AG10803 (cell line): ENCODE measurements around the gene SPATA12.

Source experiments
- DNase-seq: peaks from one replicate; pipeline ENCODE4 v3.0.0; 2010; ENCODE audit warnings: low read depth
- H3K4me3 ChIP-seq: 2 replicates; pipeline ENCODE4 v1.5.1; 2011; ENCODE audit warnings: mild to moderate bottlenecking, low read length, control low read depth
- TF ChIP-seq, protein P1 (sequence below): conservative IDR thresholded peaks from 2 replicates; pipeline ENCODE4 v1.5.1; 2011; ENCODE audit warnings: mild to moderate bottlenecking, low read length, control low read depth, inconsistent platforms

Gene SPATA12

DNA sequence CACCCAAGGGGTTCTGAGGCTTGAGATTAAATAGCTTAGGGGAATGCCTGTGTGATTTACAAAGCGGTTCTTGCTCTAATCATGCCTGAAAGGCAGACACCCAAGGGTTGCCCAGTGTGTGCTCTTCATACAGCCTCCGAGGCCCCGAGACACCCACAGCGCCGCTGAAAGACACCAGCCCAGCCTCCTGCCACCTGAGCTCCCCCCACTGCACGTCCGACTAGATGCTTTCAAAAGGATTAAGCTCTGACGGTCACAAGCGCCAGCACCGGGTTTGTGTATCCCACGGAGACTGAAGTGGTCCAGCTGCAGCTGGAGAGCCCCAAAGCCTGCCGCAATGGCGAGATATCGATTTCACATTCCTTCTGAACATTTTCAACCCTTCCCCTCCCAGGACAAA is 50.3 kb downstream of the SPATA12 start:
- TF ChIP-seq, protein P1, sequence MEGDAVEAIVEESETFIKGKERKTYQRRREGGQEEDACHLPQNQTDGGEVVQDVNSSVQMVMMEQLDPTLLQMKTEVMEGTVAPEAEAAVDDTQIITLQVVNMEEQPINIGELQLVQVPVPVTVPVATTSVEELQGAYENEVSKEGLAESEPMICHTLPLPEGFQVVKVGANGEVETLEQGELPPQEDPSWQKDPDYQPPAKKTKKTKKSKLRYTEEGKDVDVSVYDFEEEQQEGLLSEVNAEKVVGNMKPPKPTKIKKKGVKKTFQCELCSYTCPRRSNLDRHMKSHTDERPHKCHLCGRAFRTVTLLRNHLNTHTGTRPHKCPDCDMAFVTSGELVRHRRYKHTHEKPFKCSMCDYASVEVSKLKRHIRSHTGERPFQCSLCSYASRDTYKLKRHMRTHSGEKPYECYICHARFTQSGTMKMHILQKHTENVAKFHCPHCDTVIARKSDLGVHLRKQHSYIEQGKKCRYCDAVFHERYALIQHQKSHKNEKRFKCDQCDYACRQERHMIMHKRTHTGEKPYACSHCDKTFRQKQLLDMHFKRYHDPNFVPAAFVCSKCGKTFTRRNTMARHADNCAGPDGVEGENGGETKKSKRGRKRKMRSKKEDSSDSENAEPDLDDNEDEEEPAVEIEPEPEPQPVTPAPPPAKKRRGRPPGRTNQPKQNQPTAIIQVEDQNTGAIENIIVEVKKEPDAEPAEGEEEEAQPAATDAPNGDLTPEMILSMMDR, result no peak
- no peak for DNase-seq
- no peak overlapping the region for H3K4me3 ChIP-seq

GRCh38 chr3:57112206-57112605 is 51.7 kb downstream of the SPATA12 start:
- TF ChIP-seq, protein P1, result peak; percentile 21; the same call in 1 of the 2 replicates
- no peak for DNase-seq
- no peak overlapping the region for H3K4me3 ChIP-seq

DNA sequence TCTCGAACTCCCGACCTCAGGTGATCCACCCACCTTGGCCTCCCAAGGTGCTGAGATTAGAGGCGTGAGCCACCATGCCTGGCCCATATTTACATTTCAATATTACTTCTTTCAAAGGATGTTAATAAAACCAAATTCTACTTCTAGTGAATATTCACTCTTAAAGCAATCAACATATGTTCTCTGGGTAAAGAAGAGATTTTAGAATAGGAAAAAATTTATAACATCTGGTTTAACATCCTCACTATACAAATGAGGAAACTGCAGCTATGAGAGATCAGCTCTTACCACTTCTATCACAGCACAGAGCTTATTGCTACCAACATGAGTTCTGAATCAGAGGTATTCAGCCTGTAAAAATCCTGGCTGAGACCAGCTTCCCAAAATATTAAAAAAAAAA is 56.0 kb downstream of the SPATA12 start:
- TF ChIP-seq, protein P1, result no peak
- no peak overlapping the region for H3K4me3 ChIP-seq
- DNase-seq, result no peak

GRCh38 chr3:57118254-57118653 is 57.8 kb downstream of the SPATA12 start:
- H3K4me3 ChIP-seq, result no peak overlapping the region
- TF ChIP-seq, protein P1, result no peak
- no peak for DNase-seq

GRCh38 chr3:57120040-57120439 is 59.6 kb downstream of the SPATA12 start:
- no peak overlapping the region for H3K4me3 ChIP-seq
- TF ChIP-seq, protein P1, result no peak
- DNase-seq, result no peak

GRCh38 chr3:57120451-57121174 is 60.1 kb downstream of the SPATA12 start:
- no peak for DNase-seq

More at GRCh38 chr3:57120451-57121174, 60.1 kb downstream of the SPATA12 start:
- H3K4me3 ChIP-seq, result no peak overlapping the region
- TF ChIP-seq, protein P1, result no peak
